HG02798 (cell line): ENCODE measurements around the gene TCF12.
A peak's percentile ranks its signal among the peaks of the same experiment; 100 is the strongest.
"Not testable (repeated sequence)": the region's sequence is repeated elsewhere in the genome, so short reads cannot be mapped to it uniquely, and the experiment has no call there.

Experiments
- ATAC-seq: cut with Tn5 transposase; IDR thresholded peaks from one replicate; pipeline ENCODE4 v1.9.1; 2021; ENCODE audit warnings: mild to moderate bottlenecking; ENCODE audit not compliant: unreplicated experiment, poor library complexity

TCF12 gene

GRCh38 chr15:57082054-57082728 is 163.7 kb downstream of the TCF12 start:
- no peak for ATAC-seq

- no peak for ATAC-seq
Measured at GRCh38 chr15:57084192-57084591, 165.7 kb downstream of the TCF12 start.

- no peak for ATAC-seq
Measured at GRCh38 chr15:57085267-57085666, 166.8 kb downstream of the TCF12 start.

GRCh38 chr15:57086857-57087427 is 168.5 kb downstream of the TCF12 start:
- ATAC-seq, result no peak

GRCh38 chr15:57089815-57090495 is 171.5 kb downstream of the TCF12 start:
- ATAC-seq, result no peak

- no peak for ATAC-seq
Measured at GRCh38 chr15:57090496-57090859, 172.0 kb downstream of the TCF12 start.

GRCh38 chr15:57091636-57092035 is 173.2 kb downstream of the TCF12 start:
- ATAC-seq, result no peak

GRCh38 chr15:57092252-57092651 is 173.8 kb downstream of the TCF12 start:
- ATAC-seq, result no peak

GRCh38 chr15:57094321-57095257 is 176.1 kb downstream of the TCF12 start:
- ATAC-seq, result no peak

GRCh38 chr15:57095896-57096295 is 177.5 kb downstream of the TCF12 start:
- no peak for ATAC-seq

GRCh38 chr15:57097246-57097645 is 178.8 kb downstream of the TCF12 start:
- ATAC-seq, result no peak

GRCh38 chr15:57097919-57098543 is 179.6 kb downstream of the TCF12 start:
- ATAC-seq, result not testable (repeated sequence)

- no peak for ATAC-seq
Measured at GRCh38 chr15:57098896-57099295, 180.5 kb downstream of the TCF12 start.

GRCh38 chr15:57100136-57100539 is 181.7 kb downstream of the TCF12 start:
- peak; percentile 37 for ATAC-seq

GRCh38 chr15:57102858-57103257 is 184.4 kb downstream of the TCF12 start:
- ATAC-seq, result no peak

GRCh38 chr15:57108296-57108695 is 189.9 kb downstream of the TCF12 start:
- ATAC-seq, result no peak

GRCh38 chr15:57109005-57109404 is 190.6 kb downstream of the TCF12 start:
- no peak for ATAC-seq

GRCh38 chr15:57111002-57111401 is 192.6 kb downstream of the TCF12 start:
- ATAC-seq, result no peak

GRCh38 chr15:57112178-57112577 is 193.7 kb downstream of the TCF12 start:
- ATAC-seq, result no peak

- no peak for ATAC-seq
Measured at GRCh38 chr15:57114070-57114469, 195.6 kb downstream of the TCF12 start.
